PFSK-1 (cell line): ENCODE results near the gene NR1I2.

Experiments
- FOXP2 ChIP-seq: optimal IDR thresholded peaks from 2 replicates; pipeline ENCODE3; 2011; ENCODE audit warnings: borderline replicate concordance, control low read depth, inconsistent platforms; ENCODE audit not compliant: insufficient read depth; ENCODE audit errors: extremely low read length, extremely low read depth
- POLR2AphosphoS5 ChIP-seq: IDR thresholded peaks from 2 replicates; pipeline ENCODE4 v1.6.1; 2012; ENCODE audit warnings: low read depth, mild to moderate bottlenecking, control low read depth, low read length, moderate library complexity
- REST ChIP-seq, 2 experiments: IDR thresholded peaks; 2 replicates each; pipeline versions ENCODE4 v1.6.1 to v1.8.0; 2011 to 2012; ENCODE audit warnings: low read depth in 2 of 2, low read length in 2 of 2, control low read depth in 1 of 2, inconsistent platforms in 1 of 2, mild to moderate bottlenecking in 1 of 2, moderate library complexity in 1 of 2; ENCODE audit not compliant: insufficient read depth in 1 of 2
- SIN3A ChIP-seq: IDR thresholded peaks from 2 replicates; pipeline ENCODE4 v1.6.1; 2012; ENCODE audit warnings: mild to moderate bottlenecking, low read length, moderate library complexity, borderline replicate concordance; ENCODE audit not compliant: insufficient read depth

DNA sequence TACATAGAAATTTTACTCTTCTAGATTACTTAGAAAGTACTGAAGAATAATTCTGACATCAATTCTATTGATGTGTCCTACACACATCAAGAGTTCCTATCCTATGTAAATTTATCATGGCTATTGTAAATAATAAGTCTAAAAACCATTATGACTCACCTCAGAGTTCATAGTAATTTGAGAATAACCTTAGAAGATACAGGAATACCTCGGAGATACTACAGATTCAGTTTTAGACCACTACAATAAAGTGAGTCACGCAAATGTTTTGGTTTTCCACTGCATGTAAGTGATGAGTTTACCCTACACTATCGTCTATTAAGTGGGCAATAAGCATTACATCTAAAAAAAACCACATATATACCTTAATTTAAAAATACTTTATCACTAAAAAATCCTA lies 74.8 kb downstream of the NR1I2 start:
- TF ChIP-seq SIN3A: no peak
- TF ChIP-seq FOXP2: no peak
- TF ChIP-seq REST (IDR thresholded peaks at IDR 0.05; ENCODE audit: insufficient read depth in 1 of 2, low read depth in 2 of 2, low read length in 2 of 2): no peak
- no peak for TF ChIP-seq POLR2AphosphoS5
